A549 (cell line): ENCODE results near the gene PNPLA6. TPM values are rescaled to one million over a fixed set of nuclear protein-coding genes. Genes with fewer than 3 reads are reported as not detected.
A peak's percentile ranks its signal among the peaks of the same experiment; 100 is the strongest.
"Not testable (repeated sequence)": the region's sequence is repeated elsewhere in the genome, so short reads cannot be mapped to it uniquely, and the experiment has no call there.

ENCODE experiments used
- ATAC-seq, 2 experiments: fragments of 200-7000 bp in 1 of 2; fragments of >200 bp in 1 of 2; cut with Nextera tagmentation in 1 of 2; cut with Tn5 transposase in 1 of 2; 3 replicates each; pipeline versions ENCODE4 v1.8.0 to v1.9.1; 2018 to 2020; ENCODE audit warnings: mild to moderate bottlenecking in 1 of 2, moderate library complexity in 1 of 2
- CTCF ChIA-PET: fragments of 300-600 bp; sonication (Branson Sonifier 250); formaldehyde crosslinking; extraction: SDS; loops from one replicate; lab custom pipeline; 2021; ENCODE audit warnings: antibody characterized with exemption, inconsistent platforms; lab: Yijun Ruan, JAX
- POLR2A ChIA-PET: fragments of 350-600 bp; formaldehyde crosslinking; extraction: SDS; loops from one replicate; lab custom pipeline; 2021; ENCODE audit warnings: antibody characterized with exemption, inconsistent platforms; lab: Yijun Ruan, JAX
- DNase-seq, 2 experiments: peaks; one replicate each; pipeline versions ENCODE4 v3.0.0 to v3.0.0-alpha.2; 2011 to 2016; ENCODE audit warnings: low read depth in 1 of 2, low spot score in 1 of 2
- FAIRE-seq: peaks from 2 replicates; lab custom pipeline; 2011; peaks lifted over from hg19 to GRCh38; lab: Jason Lieb, UNC
- H3K27ac ChIP-seq, 2 experiments: fragments of >200 bp; sonication (Bioruptor Twin); formaldehyde crosslinking; 3 replicates each; pipeline ENCODE4 v1.5.1; 2016 to 2017
- H3K4me1 ChIP-seq: fragments of >200 bp; sonication (Bioruptor Twin); formaldehyde crosslinking; 3 replicates; pipeline ENCODE4 v1.6.1; 2016
- H3K4me2 ChIP-seq: fragments of >200 bp; sonication (Bioruptor Twin); formaldehyde crosslinking; 3 replicates; pipeline ENCODE4 v1.6.1; 2016
- H3K4me3 ChIP-seq: fragments of >200 bp; sonication (Bioruptor Twin); formaldehyde crosslinking; 3 replicates; pipeline ENCODE4 v1.5.1; 2016
- H3K9me3 ChIP-seq: fragments of >200 bp; sonication (Bioruptor Twin); formaldehyde crosslinking; 3 replicates; pipeline ENCODE4 v1.6.1; 2016
- BHLHE40 ChIP-seq: IDR thresholded peaks from 2 replicates; pipeline ENCODE4 v1.6.1; 2012; ENCODE audit warnings: low read depth, low read length, inconsistent platforms
- CEBPB ChIP-seq, 2 experiments: fragments of >200 bp in 1 of 2; sonication (Bioruptor Twin) in 1 of 2; formaldehyde crosslinking in 1 of 2; IDR thresholded peaks; 2 replicates each; pipeline ENCODE4 v1.6.1; 2012 to 2016
- CHD4 ChIP-seq: fragments of 200-600 bp; sonication (generic); IDR thresholded peaks from 2 replicates; pipeline ENCODE4 v1.6.1; 2016; ENCODE audit warnings: antibody characterized with exemption, mild to moderate bottlenecking, borderline replicate concordance
- EHMT2 ChIP-seq: fragments of 200-600 bp; sonication (generic); IDR thresholded peaks from 2 replicates; pipeline ENCODE4 v1.6.1; 2016; ENCODE audit warnings: antibody characterized with exemption, low read depth, mild to moderate bottlenecking, moderate library complexity
- EP300 ChIP-seq, 2 experiments: fragments of >200 bp; sonication (Bioruptor Twin); formaldehyde crosslinking; IDR thresholded peaks; 2 replicates in 1 of 2; 3 replicates in 1 of 2; pipeline ENCODE4 v1.6.1; 2016 to 2017
- FOXS1 ChIP-seq: fragments of 250-450 bp; sonication (Bioruptor Pico); IDR thresholded peaks from 2 replicates; pipeline ENCODE4 v1.5.0; 2020; ENCODE audit warnings: mild to moderate bottlenecking, moderate library complexity
- HOXB13 ChIP-seq: fragments of 250-450 bp; sonication (Bioruptor Pico); IDR thresholded peaks from 2 replicates; pipeline ENCODE4 v1.5.0; 2020; ENCODE audit warnings: low read depth, mild to moderate bottlenecking, moderate library complexity
- HOXB5 ChIP-seq: fragments of 250-450 bp; sonication (Bioruptor Pico); IDR thresholded peaks from 2 replicates; pipeline ENCODE4 v1.5.0; 2020; ENCODE audit warnings: mild to moderate bottlenecking, moderate library complexity
- JUN ChIP-seq, 2 experiments: fragments of >200 bp; sonication (Bioruptor Twin); formaldehyde crosslinking; IDR thresholded peaks; 2 replicates in 1 of 2; 3 replicates in 1 of 2; pipeline ENCODE4 v1.6.1; 2016 to 2017
- JUNB ChIP-seq: fragments of >200 bp; sonication (Bioruptor Twin); formaldehyde crosslinking; IDR thresholded peaks from 2 replicates; pipeline ENCODE4 v1.6.1; 2016
- KDM1A ChIP-seq: fragments of 200-600 bp; sonication (generic); IDR thresholded peaks from 2 replicates; pipeline ENCODE4 v1.6.1; 2016; ENCODE audit warnings: low read depth, mild to moderate bottlenecking
- MAFK ChIP-seq: fragments of 450-650 bp; IDR thresholded peaks from 2 replicates; pipeline ENCODE4 v1.6.1; 2014; ENCODE audit not compliant: partially characterized antibody
- MAZ ChIP-seq: fragments of 150-350 bp; IDR thresholded peaks from 2 replicates; pipeline ENCODE4 v1.6.1; 2014; ENCODE audit warnings: antibody characterized with exemption, low read depth, low read length, borderline replicate concordance
- NR3C1 ChIP-seq: fragments of >200 bp; sonication (Bioruptor Twin); formaldehyde crosslinking; IDR thresholded peaks from 3 replicates; pipeline ENCODE4 v1.6.1; 2017
- PHF8 ChIP-seq: fragments of 200-600 bp; sonication (generic); IDR thresholded peaks from 2 replicates; pipeline ENCODE4 v1.6.1; 2016; ENCODE audit warnings: low read depth, mild to moderate bottlenecking, antibody characterized with exemption, moderate library complexity, borderline replicate concordance
- POLR2A ChIP-seq: IDR thresholded peaks from 2 replicates; pipeline ENCODE4 v1.6.1; 2012; ENCODE audit warnings: mild to moderate bottlenecking, low read length
- RFX5 ChIP-seq: fragments of 450-650 bp; IDR thresholded peaks from 2 replicates; pipeline ENCODE4 v1.7.1; 2014; ENCODE audit warnings: antibody characterized with exemption, mild to moderate bottlenecking, moderate library complexity
- TFCP2L1 ChIP-seq: fragments of 250-450 bp; sonication (Bioruptor Pico); IDR thresholded peaks from 2 replicates; pipeline ENCODE4 v1.5.0; 2021; ENCODE audit warnings: mild to moderate bottlenecking
- TP53 ChIP-seq: fragments of 250-450 bp; sonication (Bioruptor Pico); IDR thresholded peaks from 2 replicates; pipeline ENCODE4 v1.5.0; 2021; ENCODE audit warnings: mild to moderate bottlenecking, moderate library complexity
- ZC3H11A ChIP-seq: fragments of 450-650 bp; IDR thresholded peaks from 2 replicates; pipeline ENCODE4 v1.6.1; 2014; ENCODE audit warnings: antibody characterized with exemption, mild to moderate bottlenecking
- ZSCAN20 ChIP-seq: fragments of 250-450 bp; sonication (Bioruptor Pico); IDR thresholded peaks from 2 replicates; pipeline ENCODE4 v1.8.0; 2022; ENCODE audit warnings: mild to moderate bottlenecking, moderate library complexity
- WGBS: methylation state at CpG from one replicate; pipeline ENCODE4 v1.1.6; 2017; ENCODE audit errors: missing lambda C conversion rate; 5-methylcytosine and 5-hydroxymethylcytosine counted together
- polyA plus RNA-seq, 4 experiments: library from polyadenylated mRNA; depleted of rRNA in 3 of 4; stranded (reverse); fragments of >200 nt; fragmentation: RNase III in 1 of 4; extraction: RNeasy Plus Mini Kit Qiagen cat#74134 plus additional on column Dnase treatment in 1 of 4; gene quantifications; 2 replicates in 3 of 4; 3 replicates in 1 of 4; pipeline ENCODE4 v1.2.3, GENCODE V29; 2011 to 2017
- TF ChIP-seq, protein P1 (sequence below): IDR thresholded peaks from 2 replicates; pipeline ENCODE4 v1.6.1; 2012
- TF ChIP-seq, protein P2 (sequence below): fragments of 450-650 bp; IDR thresholded peaks from 2 replicates; pipeline ENCODE4 v1.6.1; 2014; ENCODE audit warnings: antibody characterized with exemption
- TF ChIP-seq, protein P3 (sequence below): IDR thresholded peaks from 2 replicates; pipeline ENCODE4 v1.6.1; 2012; ENCODE audit warnings: low read depth, borderline replicate concordance

The PNPLA6 gene
- polyA plus RNA-seq, 2 of the 4 experiments (the other 2 are of a cell fraction) = 17.0 to 58.1 TPM

DNA sequence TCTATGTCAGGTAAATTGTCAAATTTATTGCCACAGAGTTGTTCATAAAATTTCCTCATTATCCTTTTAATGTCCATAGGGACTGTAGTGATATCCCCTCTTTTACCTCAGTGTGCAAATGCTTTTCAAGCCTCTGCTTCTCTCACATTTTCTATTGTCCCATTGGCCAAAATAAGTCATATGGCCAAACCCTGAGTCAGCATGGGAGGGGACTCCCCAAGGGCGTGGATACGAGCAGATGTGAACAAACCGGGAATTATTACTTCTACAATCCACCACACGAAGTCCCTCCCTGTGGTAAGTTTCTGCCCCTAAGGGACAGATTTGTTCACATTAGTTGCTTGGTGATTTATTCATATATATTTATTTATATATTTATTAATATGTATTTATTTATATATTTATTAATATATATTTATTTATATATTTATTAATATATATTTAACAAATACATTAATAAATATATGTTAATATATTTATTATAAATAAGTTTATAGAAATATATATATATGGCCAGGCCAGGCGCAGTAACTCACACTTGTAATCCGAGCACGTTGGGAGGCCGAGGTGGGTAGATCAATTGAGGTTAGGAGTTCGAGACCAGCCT is 40.0 kb downstream of the PNPLA6 start:
- H3K4me3 ChIP-seq = no peak overlapping the region
- H3K4me2 ChIP-seq = 0 out of 3 replicates have a peak overlapping the region, but pooled peaks have one; percentile 13
- ATAC-seq (peak; percentile 34 to 70; a peak in 2 of 6 replicates), DNase-seq (peak in 1 of 2 experiments; percentile 53), FAIRE-seq (no peak)
- POLR2A ChIA-PET = no interaction called here
- WGBS = 45% methylated on average over 9 of the region's 9 CpGs
- no peaks in the 10 kb centered on the region for H3K4me1 ChIP-seq
- TF ChIP-seq NR3C1 (no peak), MAFK (peak; percentile 76), EP300 (IDR thresholded peaks at IDR 0.05) (no peak), KDM1A (no peak), RFX5 (no peak), BHLHE40 (no peak), PHF8 (no peak), ZC3H11A (no peak), JUN (IDR thresholded peaks at IDR 0.05) (no peak), CHD4 (no peak), HOXB5 (no peak)
- TF ChIP-seq, protein P1, sequence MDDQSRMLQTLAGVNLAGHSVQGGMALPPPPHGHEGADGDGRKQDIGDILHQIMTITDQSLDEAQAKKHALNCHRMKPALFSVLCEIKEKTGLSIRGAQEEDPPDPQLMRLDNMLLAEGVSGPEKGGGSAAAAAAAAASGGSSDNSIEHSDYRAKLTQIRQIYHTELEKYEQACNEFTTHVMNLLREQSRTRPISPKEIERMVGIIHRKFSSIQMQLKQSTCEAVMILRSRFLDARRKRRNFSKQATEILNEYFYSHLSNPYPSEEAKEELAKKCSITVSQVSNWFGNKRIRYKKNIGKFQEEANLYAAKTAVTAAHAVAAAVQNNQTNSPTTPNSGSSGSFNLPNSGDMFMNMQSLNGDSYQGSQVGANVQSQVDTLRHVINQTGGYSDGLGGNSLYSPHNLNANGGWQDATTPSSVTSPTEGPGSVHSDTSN = no peak
- TF ChIP-seq, protein P2, sequence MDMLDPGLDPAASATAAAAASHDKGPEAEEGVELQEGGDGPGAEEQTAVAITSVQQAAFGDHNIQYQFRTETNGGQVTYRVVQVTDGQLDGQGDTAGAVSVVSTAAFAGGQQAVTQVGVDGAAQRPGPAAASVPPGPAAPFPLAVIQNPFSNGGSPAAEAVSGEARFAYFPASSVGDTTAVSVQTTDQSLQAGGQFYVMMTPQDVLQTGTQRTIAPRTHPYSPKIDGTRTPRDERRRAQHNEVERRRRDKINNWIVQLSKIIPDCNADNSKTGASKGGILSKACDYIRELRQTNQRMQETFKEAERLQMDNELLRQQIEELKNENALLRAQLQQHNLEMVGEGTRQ = peak; percentile 65
- H3K9me3 ChIP-seq = no peaks in the 10 kb centered on the region
- CTCF ChIA-PET = no interaction called here
- H3K27ac ChIP-seq = no peak overlapping the region

DNA sequence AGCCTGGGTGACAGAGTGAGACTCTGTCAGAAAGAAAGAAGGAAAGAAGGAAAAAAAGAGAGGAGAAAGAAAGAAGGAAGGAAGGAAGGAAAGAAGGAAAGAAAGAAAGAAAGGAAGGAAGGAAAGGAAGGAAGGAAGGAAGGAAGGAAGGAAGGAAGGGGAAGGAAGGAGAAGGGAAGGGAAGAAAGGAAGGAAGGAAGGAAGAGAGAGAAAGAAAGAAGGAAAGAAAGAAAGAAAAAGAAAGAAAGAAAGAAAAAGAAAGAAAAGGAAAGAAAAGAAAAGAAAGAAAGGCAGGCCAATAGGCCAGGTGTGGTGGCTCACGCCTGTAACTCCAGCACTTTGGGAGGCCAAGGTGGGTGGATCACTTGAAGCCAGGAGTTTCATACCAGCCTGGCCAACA is 41.9 kb downstream of the PNPLA6 start:
- FAIRE-seq, H3K9me3 ChIP-seq, POLR2A ChIA-PET, H3K4me2 ChIP-seq, H3K27ac ChIP-seq, H3K4me1 ChIP-seq, DNase-seq, ATAC-seq, H3K4me3 ChIP-seq: not testable (repeated sequence)
- WGBS = 81% methylated on average over 1 of the region's 1 CpG
- CTCF ChIA-PET = interaction anchor here (3.7 kb wide), 1 partner anchor 9 kb away, joined by 20 read pairs; no protein-coding TSS in a partner anchor

DNA sequence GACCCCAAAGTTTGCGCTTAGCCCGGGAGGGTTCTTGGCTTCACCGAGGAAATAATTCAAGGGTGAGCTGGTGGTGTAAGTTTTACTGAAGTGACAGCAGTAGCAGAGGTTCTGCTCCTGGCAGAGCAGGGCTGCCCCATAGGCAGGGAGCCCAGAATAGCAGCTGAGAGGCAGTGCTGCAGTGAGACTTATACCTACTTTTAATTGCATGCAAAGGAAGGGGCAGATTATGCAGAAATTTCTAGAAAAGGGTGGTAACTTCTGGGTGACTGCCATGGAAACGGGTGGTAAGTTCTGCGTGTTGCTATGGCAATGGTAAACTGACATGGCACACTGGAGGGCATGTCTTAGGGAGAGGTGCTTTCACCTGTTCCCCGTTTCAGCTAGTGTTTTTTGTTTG is 42.6 kb downstream of the PNPLA6 start:
- no peak for ATAC-seq
- no peak for DNase-seq
- TF ChIP-seq EHMT2 = no peak
- TF ChIP-seq, protein P3, sequence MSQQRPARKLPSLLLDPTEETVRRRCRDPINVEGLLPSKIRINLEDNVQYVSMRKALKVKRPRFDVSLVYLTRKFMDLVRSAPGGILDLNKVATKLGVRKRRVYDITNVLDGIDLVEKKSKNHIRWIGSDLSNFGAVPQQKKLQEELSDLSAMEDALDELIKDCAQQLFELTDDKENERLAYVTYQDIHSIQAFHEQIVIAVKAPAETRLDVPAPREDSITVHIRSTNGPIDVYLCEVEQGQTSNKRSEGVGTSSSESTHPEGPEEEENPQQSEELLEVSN = no peak
- TF ChIP-seq CEBPB (IDR thresholded peaks at IDR 0.05) = no peak
- no peak for TF ChIP-seq POLR2A
- no peak for TF ChIP-seq FOXS1
- no peak for TF ChIP-seq MAZ
- TF ChIP-seq TP53 (CRISPR knock-in tag) = no peak
- TF ChIP-seq NR3C1 = no peak
- no peak for TF ChIP-seq HOXB13 (CRISPR knock-in tag)
- no peak for TF ChIP-seq TFCP2L1 (CRISPR knock-in tag)
- no peak for TF ChIP-seq JUNB
- no peak for TF ChIP-seq ZSCAN20 (CRISPR knock-in tag)
- Histone ChIP-seq H3K4me2 (no peak overlapping the region), H3K9me3 (no peaks in the 10 kb centered on the region), H3K27ac (no peak overlapping the region), H3K4me3 (no peak overlapping the region), H3K4me1 (no peaks in the 10 kb centered on the region)
- WGBS = 27% methylated on average over 6 of the region's 6 CpGs
- ChIA-PET CTCF (interaction anchor here (1.3 to 3.7 kb wide), 2 partner anchors 10 to 103 kb away, joined by 3 to 20 read pairs; partner anchors contain the start of gene TRAPPC5), POLR2A (no interaction called here)
- no peak for FAIRE-seq
